HT-29 (cell line): ENCODE measurements around the gene STARD9. TPM values are rescaled to one million over a fixed set of nuclear protein-coding genes. Genes with fewer than 3 reads are reported as not detected.
"Not testable (repeated sequence)": the region's sequence is repeated elsewhere in the genome, so short reads cannot be mapped to it uniquely, and the experiment has no call there.

Experiments
- DNase-seq: peaks from one replicate; pipeline ENCODE4 v3.0.0-alpha.2; 2015; ENCODE audit warnings: low spot score
- total RNA-seq: library from RNA; depleted of rRNA; stranded (reverse); fragments of >200 nt; shearing (Covaris generic); gene quantifications from 2 replicates; pipeline ENCODE4 v1.2.3, GENCODE V29; 2014; rRNA removed

STARD9 gene
- total RNA-seq = 0.15 and 0.50 TPM in 2 replicates

- peak; percentile 99 for DNase-seq
Measured at GRCh38 chr15:42575188-42576039, at the start of gene STARD9. Gene STARD9, plus strand, starts transcription at chr15:42575606. Its CDS starts 110 bp downstream, at chr15:42575716.

DNA sequence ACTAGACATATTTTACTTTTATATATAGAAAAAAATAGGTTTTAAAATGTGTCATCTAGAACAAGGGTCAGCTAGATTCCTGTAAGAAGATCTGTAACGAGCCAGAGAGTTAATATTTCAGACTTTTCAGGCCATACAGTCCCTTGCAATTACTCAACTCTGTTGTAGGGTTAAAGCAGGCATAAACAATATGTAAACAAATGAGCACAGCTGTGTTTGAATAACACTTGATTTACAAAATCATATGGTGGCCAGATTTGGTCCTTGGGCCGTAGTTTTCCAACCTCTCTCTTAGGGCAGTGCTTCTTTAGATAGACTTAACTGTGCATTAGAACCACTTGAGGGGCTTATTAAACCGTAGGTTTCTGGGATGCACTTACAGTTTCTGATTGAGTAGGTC lies 46.4 kb upstream of the STARD9 start:
- DNase-seq = no peak

GRCh38 chr15:42533246-42533645 lies 42.2 kb upstream of the STARD9 start:
- DNase-seq = no peak

DNA sequence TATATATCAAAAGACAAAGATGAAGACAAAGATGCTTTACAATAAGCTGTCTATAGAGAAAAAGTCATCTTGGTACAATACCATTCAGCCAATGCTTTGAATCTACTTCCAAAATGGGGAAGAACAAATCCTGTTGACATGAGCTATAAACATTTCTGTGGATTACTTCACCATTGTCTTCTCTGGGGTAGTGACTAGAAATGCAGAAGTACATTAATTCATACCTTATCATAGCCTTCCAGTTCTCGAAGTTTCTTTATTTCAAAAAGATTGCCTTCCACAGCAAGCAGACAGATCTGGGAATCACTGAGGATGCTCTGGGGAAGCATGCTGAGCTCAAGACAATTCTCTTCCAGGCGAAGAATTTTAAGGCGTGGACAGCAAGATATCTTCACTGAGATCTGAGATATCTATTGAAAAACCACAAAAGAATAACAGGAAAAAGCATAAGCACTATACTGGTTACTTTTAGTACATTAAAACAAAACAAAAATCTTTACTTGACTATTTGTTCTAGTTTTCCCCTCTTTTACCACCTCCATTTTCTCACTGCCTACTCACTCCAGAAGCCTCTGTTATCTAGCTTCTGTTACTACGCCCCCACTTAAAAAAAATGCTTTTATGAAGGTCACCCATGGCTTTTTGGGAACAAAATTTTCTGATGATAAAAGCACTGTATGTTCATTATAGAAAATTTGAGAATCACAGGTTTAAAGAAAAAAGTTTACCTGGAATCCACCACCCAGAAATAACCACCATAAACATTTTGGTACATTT lies 30.4 kb upstream of the STARD9 start:
- no peak for DNase-seq

GRCh38 chr15:42547918-42548248 lies 27.5 kb upstream of the STARD9 start:
- DNase-seq = no peak

GRCh38 chr15:42548249-42549031 lies 27.0 kb upstream of the STARD9 start, which contains the start of the genes HAUS2 and LRRC57:
Gene HAUS2, plus strand, starts transcription at chr15:42548838. Its CDS starts 35 bp downstream, at chr15:42548873.
Gene LRRC57, minus strand, starts transcription at chr15:42548793. Its CDS starts 359 bp downstream, at chr15:42548434.
- peak; percentile 95 for DNase-seq

GRCh38 chr15:42549032-42549491 lies 26.3 kb upstream of the STARD9 start:
- DNase-seq = peak; percentile 79

- DNase-seq = no peak
Measured at GRCh38 chr15:42549741-42550392, 25.5 kb upstream of the STARD9 start.

- no peak for DNase-seq
Measured at GRCh38 chr15:42553554-42553953, 21.9 kb upstream of the STARD9 start.

- DNase-seq = not testable (repeated sequence)
Measured at GRCh38 chr15:42556550-42557207, 18.7 kb upstream of the STARD9 start.

DNA sequence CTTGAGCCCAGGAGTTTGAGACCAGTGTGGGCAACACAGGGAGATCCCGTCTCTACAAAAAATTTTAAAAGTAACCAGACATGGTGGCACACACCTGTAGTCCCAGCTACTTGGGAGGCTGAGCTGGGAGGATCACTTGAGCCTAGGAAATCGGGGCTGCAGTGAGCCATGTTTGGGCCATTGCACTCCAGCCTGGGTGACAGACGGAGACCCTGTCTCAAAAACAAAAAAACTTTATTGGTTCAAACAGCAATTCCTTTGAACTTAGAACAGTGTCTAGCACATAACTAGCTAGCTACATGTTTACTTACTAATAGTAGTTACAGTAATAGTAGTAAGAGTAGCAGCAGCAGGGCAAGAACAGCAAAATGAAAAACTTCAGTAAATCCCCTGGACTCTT lies 16.7 kb upstream of the STARD9 start:
- no peak for DNase-seq

DNA sequence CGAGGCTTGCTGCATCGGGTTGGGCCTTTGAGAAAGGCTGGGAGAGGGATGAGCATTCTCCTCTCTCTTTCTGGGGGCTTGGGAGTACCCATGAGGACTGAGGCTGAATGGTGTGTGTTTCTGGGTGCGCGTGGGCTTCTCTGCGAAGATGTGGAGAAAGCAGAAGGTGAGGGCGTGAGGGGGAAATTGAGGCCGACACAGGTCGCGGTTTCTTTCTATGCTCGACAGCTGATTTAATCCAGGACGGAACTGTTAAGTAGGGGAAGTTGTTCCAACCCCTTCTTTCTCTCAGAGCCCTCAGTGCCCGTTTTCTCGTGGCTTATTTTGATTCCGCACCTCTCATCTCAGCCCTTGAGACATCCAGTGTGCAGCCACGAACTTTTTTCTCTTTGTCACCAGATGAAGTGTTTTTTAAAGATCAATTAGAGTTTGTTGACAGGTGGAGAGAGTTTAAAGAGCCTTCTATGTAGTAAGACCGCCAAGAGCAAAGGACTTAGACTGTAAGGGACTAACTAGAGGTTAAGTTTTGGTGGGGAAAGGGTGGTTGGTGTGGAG lies 711 bp downstream of the STARD9 start:
- DNase-seq = no peak

DNA sequence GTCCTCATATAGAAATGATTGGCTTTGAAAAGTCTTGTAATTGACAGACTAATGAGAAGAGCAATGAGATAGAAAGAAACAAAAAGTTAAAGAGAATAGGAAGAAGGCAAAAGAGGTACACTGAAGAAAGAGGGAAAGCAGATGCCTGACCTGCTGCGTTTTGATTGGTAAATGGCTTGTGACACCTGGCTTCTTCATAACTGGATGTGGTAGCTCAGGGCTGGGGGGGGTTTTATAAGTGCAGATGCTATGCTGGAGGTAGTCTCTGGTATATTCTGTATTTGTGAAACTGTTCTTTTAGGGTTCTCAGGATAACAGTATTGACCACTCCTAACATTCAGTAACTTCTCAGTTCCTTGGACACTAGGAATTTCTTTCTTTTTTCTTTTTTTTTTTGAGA lies 1.4 kb downstream of the STARD9 start:
- DNase-seq = no peak

DNA sequence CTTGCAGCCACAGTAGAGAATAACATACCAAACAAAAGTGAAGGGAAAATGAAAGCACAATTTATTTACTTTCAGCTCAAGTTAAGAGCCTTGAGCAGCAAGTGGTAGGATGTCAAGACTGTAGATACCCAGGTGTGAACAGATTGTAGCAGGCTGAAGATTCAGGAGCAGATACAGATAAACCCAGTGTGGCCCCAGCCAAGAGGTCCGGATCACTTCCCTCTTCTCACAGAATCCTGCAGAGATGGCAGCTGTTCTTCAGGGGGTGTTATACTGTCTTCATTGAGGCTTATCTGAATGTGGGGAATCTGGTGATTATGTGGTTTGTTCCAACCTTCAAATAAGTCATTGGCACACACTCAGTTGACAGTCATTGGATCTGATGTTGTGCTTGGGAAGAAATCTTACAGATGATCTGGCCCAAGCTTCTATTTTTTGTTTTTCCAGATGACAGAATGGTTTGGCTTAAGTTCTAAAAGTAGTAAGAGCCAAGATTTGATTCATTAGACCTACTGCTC lies 2.2 kb downstream of the STARD9 start:
- no peak for DNase-seq

GRCh38 chr15:42578984-42579537 lies 3.7 kb downstream of the STARD9 start:
- DNase-seq = no peak

DNA sequence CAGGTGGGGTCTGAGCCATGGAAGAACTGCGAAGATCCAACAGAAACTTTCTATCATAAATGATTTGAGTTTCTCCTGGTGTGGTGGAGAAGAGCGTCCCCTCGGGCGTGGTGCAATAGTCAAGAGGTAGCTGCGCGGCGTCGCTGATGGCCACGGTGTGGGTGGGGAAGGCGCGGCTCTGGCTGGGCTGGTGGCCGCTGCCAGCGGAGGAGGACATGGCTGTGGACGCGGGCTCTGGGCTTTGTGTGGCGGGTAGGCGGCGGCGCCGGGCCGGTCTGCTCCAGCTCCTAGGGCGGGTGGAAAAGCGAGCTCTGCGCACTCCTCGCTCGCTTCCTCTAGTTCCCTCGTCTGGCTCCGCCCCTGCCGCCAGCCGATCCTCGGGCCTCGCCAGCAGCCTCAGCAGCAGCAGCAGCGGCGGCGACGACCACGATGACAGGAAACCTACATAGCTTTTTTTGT lies 5.9 kb downstream of the STARD9 start:
- DNase-seq = peak; percentile 85

DNA sequence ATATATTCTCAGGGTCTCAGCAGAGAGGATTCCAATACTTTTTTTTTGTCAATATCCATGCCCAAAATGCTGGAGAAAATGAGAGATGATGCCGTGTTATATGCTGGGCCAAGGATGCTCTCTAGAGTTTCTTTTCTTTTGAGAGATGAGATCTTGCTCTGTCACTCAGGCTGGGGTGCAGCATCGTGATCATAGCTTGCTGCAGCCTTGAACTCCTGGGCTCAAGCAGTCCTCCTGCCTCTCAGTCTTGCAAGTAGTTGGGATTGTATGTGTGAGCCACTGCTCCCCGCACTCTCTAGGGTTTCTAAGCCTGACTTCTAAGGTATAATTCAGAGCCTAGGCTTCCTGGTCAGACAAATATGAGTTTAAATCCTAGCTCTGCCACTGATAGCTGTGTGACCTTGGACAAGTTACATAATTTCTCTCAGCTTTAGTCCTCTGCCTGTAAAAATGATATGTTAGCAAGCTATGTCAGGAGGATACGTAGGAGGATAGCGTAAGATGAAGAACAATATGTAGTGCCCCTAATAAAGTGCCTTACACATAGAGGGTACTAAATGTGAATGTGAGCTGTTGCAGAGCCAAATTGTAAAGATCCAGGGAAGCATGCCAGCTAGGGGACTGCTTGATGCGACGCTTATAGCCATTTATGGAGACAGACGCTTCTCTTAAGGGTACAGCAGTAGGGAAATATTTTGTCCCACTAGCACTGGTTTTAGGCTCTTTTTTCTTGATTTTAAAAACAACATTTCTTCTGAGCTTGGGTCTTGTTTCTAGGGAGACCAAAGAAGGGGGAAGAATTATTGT lies 7.4 kb downstream of the STARD9 start:
- DNase-seq = no peak

DNA sequence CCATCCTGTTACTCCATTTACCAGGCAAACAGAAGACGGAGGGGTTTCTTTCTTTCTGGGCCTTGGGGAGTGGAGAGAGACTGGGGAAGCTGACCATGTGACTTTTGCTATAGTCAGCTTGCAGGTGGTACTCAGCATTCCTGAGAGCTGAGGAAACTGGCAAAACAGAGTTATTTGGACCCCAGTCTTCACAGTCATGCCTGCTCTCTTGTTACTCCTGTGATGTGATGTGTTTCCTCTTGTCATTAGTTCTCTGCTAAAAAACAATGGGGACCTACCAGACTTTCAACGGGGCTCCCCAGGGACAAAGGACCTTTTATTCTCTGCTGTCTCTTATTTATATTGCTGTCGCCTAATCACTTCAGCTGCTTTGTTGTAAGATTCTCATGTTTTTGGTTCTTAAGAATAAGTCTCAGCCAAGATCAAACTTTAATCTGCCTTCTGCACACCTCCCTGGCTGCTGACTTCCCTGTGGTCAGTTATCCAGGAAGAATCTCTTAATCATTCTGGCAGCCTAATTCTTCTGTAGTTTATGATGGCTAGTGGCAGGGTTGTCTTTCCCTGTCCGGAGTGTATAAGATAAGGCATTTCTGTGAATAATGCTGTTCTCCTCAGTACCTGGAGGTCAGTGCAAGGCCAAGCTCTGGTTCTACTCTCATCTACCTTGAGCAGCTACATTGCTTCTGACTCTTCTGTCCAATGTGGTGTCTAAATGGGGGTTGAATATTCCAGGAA lies 8.8 kb downstream of the STARD9 start:
- DNase-seq = no peak
